GM12892 (cell line): ENCODE results near the gene PHIP.

Experiments used
- POLR2A ChIP-seq: IDR thresholded peaks from 2 replicates; pipeline ENCODE4 v1.6.1; 2011; ENCODE audit warnings: low read depth, low read length, control low read depth
- TAF1 ChIP-seq: IDR thresholded peaks from 2 replicates; pipeline ENCODE4 v1.6.1; 2011; ENCODE audit warnings: low read depth, mild to moderate bottlenecking, control low read depth, low read length, borderline replicate concordance

GRCh38 chr6:79034865-79035264, 43.2 kb downstream of the PHIP start:
- TF ChIP-seq POLR2A, result no peak
- TF ChIP-seq TAF1, result no peak
